ENCODE results near the gene OOSP1.

DNA sequence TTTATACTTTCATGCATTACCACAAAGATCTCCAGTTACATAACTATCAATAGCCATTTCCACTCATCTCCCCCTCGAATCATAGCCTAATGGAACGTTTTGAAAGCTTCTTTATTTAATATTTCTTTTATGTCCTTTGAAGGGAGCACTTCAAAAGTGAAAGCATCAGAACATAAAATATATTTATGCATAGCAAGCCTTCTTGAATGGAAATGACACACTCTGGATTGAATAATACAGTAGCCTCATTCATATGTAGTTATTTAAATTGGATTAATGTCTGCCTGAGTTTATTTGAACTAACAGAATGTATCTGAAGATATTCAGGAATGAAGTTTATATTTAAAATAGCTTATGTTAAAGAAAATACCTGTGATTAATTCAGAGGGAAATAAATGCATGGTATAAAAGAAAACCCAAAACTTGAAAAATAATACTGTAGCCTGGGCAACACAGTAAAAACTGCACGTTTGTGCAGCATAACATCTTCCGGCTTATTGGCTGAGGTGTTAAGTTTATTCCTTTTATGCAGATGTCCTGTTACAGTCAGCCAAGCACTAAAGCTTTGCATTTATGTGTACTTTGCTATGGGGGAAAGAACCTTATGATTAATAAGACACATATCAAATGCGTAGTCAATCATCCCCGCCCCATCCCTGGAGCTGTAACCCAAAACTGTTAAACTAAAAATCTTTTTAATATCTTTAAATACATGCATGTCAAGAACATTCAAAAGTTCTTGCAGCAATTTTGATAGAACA, 37.7 kb upstream of the OOSP1 start:
- TF ChIP-seq, protein P1, sequence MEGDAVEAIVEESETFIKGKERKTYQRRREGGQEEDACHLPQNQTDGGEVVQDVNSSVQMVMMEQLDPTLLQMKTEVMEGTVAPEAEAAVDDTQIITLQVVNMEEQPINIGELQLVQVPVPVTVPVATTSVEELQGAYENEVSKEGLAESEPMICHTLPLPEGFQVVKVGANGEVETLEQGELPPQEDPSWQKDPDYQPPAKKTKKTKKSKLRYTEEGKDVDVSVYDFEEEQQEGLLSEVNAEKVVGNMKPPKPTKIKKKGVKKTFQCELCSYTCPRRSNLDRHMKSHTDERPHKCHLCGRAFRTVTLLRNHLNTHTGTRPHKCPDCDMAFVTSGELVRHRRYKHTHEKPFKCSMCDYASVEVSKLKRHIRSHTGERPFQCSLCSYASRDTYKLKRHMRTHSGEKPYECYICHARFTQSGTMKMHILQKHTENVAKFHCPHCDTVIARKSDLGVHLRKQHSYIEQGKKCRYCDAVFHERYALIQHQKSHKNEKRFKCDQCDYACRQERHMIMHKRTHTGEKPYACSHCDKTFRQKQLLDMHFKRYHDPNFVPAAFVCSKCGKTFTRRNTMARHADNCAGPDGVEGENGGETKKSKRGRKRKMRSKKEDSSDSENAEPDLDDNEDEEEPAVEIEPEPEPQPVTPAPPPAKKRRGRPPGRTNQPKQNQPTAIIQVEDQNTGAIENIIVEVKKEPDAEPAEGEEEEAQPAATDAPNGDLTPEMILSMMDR (IDR thresholded peaks at IDR 0.05) = no peak
- TF ChIP-seq POLR2A (IDR thresholded peaks at IDR 0.05) = no peak
